H9 (cell line): Measurements from ENCODE around the gene IER2. TPM values are rescaled to one million over a fixed set of nuclear protein-coding genes. Genes with fewer than 3 reads are reported as not detected.

Experiments
- DNase-seq: peaks from one replicate; pipeline ENCODE4 v3.0.0-alpha.2; 2017
- H2AFZ ChIP-seq: one replicate; pipeline ENCODE4 v1.6.1; 2013; ENCODE audit warnings: mild to moderate bottlenecking, low read length, control low read depth, moderate library complexity
- H2AK5ac ChIP-seq: 2 replicates; pipeline ENCODE4 v1.6.1; 2013; ENCODE audit warnings: low read length, control low read depth, mixed read lengths; ENCODE audit not compliant: insufficient read length
- H2BK120ac ChIP-seq: one replicate; pipeline ENCODE4 v1.6.1; 2013; ENCODE audit warnings: low read depth, mild to moderate bottlenecking, low read length, control low read depth, inconsistent platforms; ENCODE audit not compliant: poor library complexity, severe bottlenecking
- H2BK12ac ChIP-seq: 2 replicates; pipeline ENCODE4 v1.6.1; 2013; ENCODE audit warnings: low read length, control low read depth, mixed read lengths, low read depth; ENCODE audit not compliant: insufficient read length
- H2BK15ac ChIP-seq: 2 replicates; pipeline ENCODE4 v1.6.1; 2013; ENCODE audit warnings: low read depth, low read length, control low read depth
- H2BK20ac ChIP-seq: one replicate; pipeline ENCODE4 v1.6.1; 2013; ENCODE audit warnings: low read depth, mild to moderate bottlenecking, low read length, control low read depth, inconsistent platforms; ENCODE audit not compliant: poor library complexity, severe bottlenecking
- H2BK5ac ChIP-seq: 2 replicates; pipeline ENCODE4 v1.6.1; 2013; ENCODE audit warnings: low read length, control low read depth, mixed read lengths; ENCODE audit not compliant: insufficient read length
- H3K14ac ChIP-seq: 2 replicates; pipeline ENCODE4 v1.6.1; 2013; ENCODE audit warnings: low read length, control low read depth; ENCODE audit not compliant: insufficient read depth
- H3K18ac ChIP-seq: 2 replicates; pipeline ENCODE4 v1.6.1; 2013; ENCODE audit warnings: low read depth, mild to moderate bottlenecking, mixed read lengths, low read length, control low read depth; ENCODE audit not compliant: insufficient read length
- H3K23ac ChIP-seq: 2 replicates; pipeline ENCODE4 v1.6.1; 2013; ENCODE audit warnings: low read length, control low read depth, mixed read lengths, low read depth; ENCODE audit not compliant: insufficient read length
- H3K23me2 ChIP-seq: 2 replicates; pipeline ENCODE4 v1.6.1; 2013; ENCODE audit warnings: low read depth, mild to moderate bottlenecking, mixed read lengths, low read length, control low read depth; ENCODE audit not compliant: insufficient read length, poor library complexity, severe bottlenecking
- H3K27ac ChIP-seq: 2 replicates; pipeline ENCODE4 v1.5.1; 2013; ENCODE audit warnings: low read length, control low read depth, mixed read lengths, low read depth; ENCODE audit not compliant: insufficient read length
- H3K27me3 ChIP-seq: 2 replicates; pipeline ENCODE4 v1.6.1; 2013; ENCODE audit warnings: low read length, control low read depth, inconsistent platforms; ENCODE audit not compliant: insufficient read depth
- H3K4ac ChIP-seq: 2 replicates; pipeline ENCODE4 v1.6.1; 2013; ENCODE audit warnings: low read depth, mild to moderate bottlenecking, control low read depth, inconsistent platforms, low read length, moderate library complexity
- H3K4me1 ChIP-seq: 2 replicates; pipeline ENCODE4 v1.6.1; 2013; ENCODE audit warnings: low read length, control low read depth, inconsistent platforms; ENCODE audit not compliant: insufficient read depth
- H3K4me2 ChIP-seq: 2 replicates; pipeline ENCODE4 v1.6.1; 2013; ENCODE audit warnings: low read length, control low read depth, mixed read lengths; ENCODE audit not compliant: insufficient read length, insufficient read depth
- H3K56ac ChIP-seq: 2 replicates; pipeline ENCODE4 v1.6.1; 2013; ENCODE audit warnings: low read depth, mild to moderate bottlenecking, mixed read lengths, low read length, control low read depth; ENCODE audit not compliant: insufficient read length
- H3K79me1 ChIP-seq: 2 replicates; pipeline ENCODE4 v1.6.1; 2013; ENCODE audit warnings: low read depth, mild to moderate bottlenecking, moderate library complexity, low read length, control low read depth, inconsistent platforms; ENCODE audit not compliant: insufficient read depth, poor library complexity, severe bottlenecking
- H3K79me2 ChIP-seq: 2 replicates; pipeline ENCODE4 v1.6.1; 2013; ENCODE audit warnings: low read length, control low read depth, inconsistent platforms; ENCODE audit not compliant: insufficient read depth
- H3K9ac ChIP-seq: 2 replicates; pipeline ENCODE4 v1.6.1; 2013; ENCODE audit warnings: low read length, control low read depth, mixed read lengths; ENCODE audit not compliant: insufficient read length; ENCODE audit errors: extremely low read depth
- H3K9me3 ChIP-seq: one replicate; pipeline ENCODE4 v1.6.1; 2013; ENCODE audit warnings: low read depth, low read length, inconsistent platforms; ENCODE audit not compliant: control insufficient read depth
- H3T11ph ChIP-seq: one replicate; pipeline ENCODE4 v1.6.1; 2013; ENCODE audit warnings: mild to moderate bottlenecking, low read length, control low read depth, inconsistent platforms
- H4K20me1 ChIP-seq: one replicate; pipeline ENCODE4 v1.6.1; 2013; ENCODE audit not compliant: control insufficient read depth, insufficient read length, insufficient read depth
- H4K5ac ChIP-seq: 2 replicates; pipeline ENCODE4 v1.6.1; 2013; ENCODE audit warnings: low read depth, mild to moderate bottlenecking, mixed read lengths, low read length, control low read depth; ENCODE audit not compliant: insufficient read length
- H4K8ac ChIP-seq: replicated peaks from 2 replicates; pipeline ENCODE4 v1.6.1; 2013; ENCODE audit warnings: low read length, control low read depth, mixed read lengths, low read depth; ENCODE audit not compliant: insufficient read length
- H4K91ac ChIP-seq: 2 replicates; pipeline ENCODE4 v1.6.1; 2013; ENCODE audit warnings: low read depth, mild to moderate bottlenecking, moderate library complexity, mixed read lengths, low read length, control low read depth; ENCODE audit not compliant: insufficient read length
- H3K27ac Mint-ChIP-seq, 3 experiments: 2 replicates in 2 of 3; 3 replicates in 1 of 3; pipeline ENCODE4 v1.8.0; 2020 to 2021; ENCODE audit warnings: mixed read lengths in 3 of 3, mild to moderate bottlenecking in 1 of 3, moderate library complexity in 1 of 3
- H3K27me3 Mint-ChIP-seq: 2 replicates; pipeline ENCODE4 v1.8.0; 2021; ENCODE audit warnings: low read depth, mild to moderate bottlenecking, moderate library complexity, mixed read lengths
- H3K36me3 Mint-ChIP-seq, 3 experiments: 2 replicates in 2 of 3; 3 replicates in 1 of 3; pipeline ENCODE4 v1.8.0; 2020 to 2021; ENCODE audit warnings: low read depth in 3 of 3, mixed read lengths in 3 of 3; ENCODE audit not compliant: insufficient read depth in 1 of 3
- H3K4me1 Mint-ChIP-seq, 2 experiments: 2 replicates each; pipeline ENCODE4 v1.8.0; 2020; ENCODE audit warnings: mixed read lengths in 2 of 2
- H3K4me3 Mint-ChIP-seq, 2 experiments: 2 replicates in 1 of 2; 3 replicates in 1 of 2; pipeline ENCODE4 v1.8.0; 2020 to 2021; ENCODE audit warnings: mild to moderate bottlenecking in 2 of 2, mixed read lengths in 2 of 2, moderate library complexity in 1 of 2
- H3K9me3 Mint-ChIP-seq, 2 experiments: 2 replicates in 1 of 2; 3 replicates in 1 of 2; pipeline ENCODE4 v1.8.0; 2020; ENCODE audit warnings: mild to moderate bottlenecking in 2 of 2, mixed read lengths in 2 of 2, moderate library complexity in 1 of 2
- CTCF ChIP-seq: fragments of 200-600 bp; sonication (generic); conservative IDR thresholded peaks from 3 replicates; pipeline ENCODE4 v1.8.0; 2021; ENCODE audit warnings: antibody characterized with exemption, mild to moderate bottlenecking
- WGBS: extraction: QIAGEN DNeasy Blood & Tissue Kit; methylation state at CpG from one replicate; pipeline ENCODE4 v1.1.7; 2013; ENCODE audit warnings: missing lambda C conversion rate, low lambda C conversion rate, mixed read lengths; ENCODE audit not compliant: insufficient read length; ENCODE audit errors: extremely low coverage; 5-methylcytosine and 5-hydroxymethylcytosine counted together
- total RNA-seq: library from RNA; stranded (reverse); gene quantifications from 2 replicates; pipeline ENCODE4 v1.2.1, GENCODE V29; 2021

The IER2 gene
- total RNA-seq, 1 experiment from 2014 or later = 160 TPM

- Histone ChIP-seq H3K27ac (no peak overlapping the region), H2BK15ac (no peak overlapping the region), H3K27me3 (no peaks in the 10 kb centered on the region), H3K14ac (no peak overlapping the region), H2AK5ac (no peak overlapping the region), H3K79me1 (peaks cover 4% of the 10 kb centered on the region), H2BK5ac (no peak overlapping the region), H2AFZ (no peak overlapping the region), H3K23ac (no peak overlapping the region), H2BK20ac (no peak overlapping the region), H4K5ac (no peak overlapping the region), H3K23me2 (no peaks in the 10 kb centered on the region), H3K18ac (no peak overlapping the region), H4K91ac (no peak overlapping the region), H2BK120ac (no peak overlapping the region), H3K4me2 (no peak overlapping the region), H4K20me1 (no peaks in the 10 kb centered on the region), H3K4me1 (no peaks in the 10 kb centered on the region), H4K8ac (no peak overlapping the region), H3T11ph (no peak overlapping the region), H3K79me2 (no peaks in the 10 kb centered on the region; the same call in 1 of the 2 replicates), H3K56ac (no peak overlapping the region), H3K9me3 (no peaks in the 10 kb centered on the region), H2BK12ac (no peak overlapping the region), H3K4ac (no peak overlapping the region), H3K9ac (no peak overlapping the region)
- no CpG with 5 or more reads among the region's 10 CpGs for WGBS
- Mint-ChIP-seq H3K4me1 (peaks cover 5 to 16% of the 10 kb centered on the region in 2 experiments; a peak in 3 of 4 replicates), H3K36me3 (peaks cover 20 to 60% (median 52%) of the 10 kb centered on the region in 3 experiments; a peak in 6 of 7 replicates), H3K4me3 (no peak overlapping the region), H3K27ac (no peak overlapping the region), H3K27me3 (no peaks in the 10 kb centered on the region), H3K9me3 (no peaks in the 10 kb centered on the region)
- DNase-seq = no peak
- no peak for TF ChIP-seq CTCF
Observed at GRCh38 chr19:13138916-13139198, 11.4 kb upstream of the IER2 start.
